ENCODE measurements around the gene EIF4E3.

The EIF4E3 gene

DNA sequence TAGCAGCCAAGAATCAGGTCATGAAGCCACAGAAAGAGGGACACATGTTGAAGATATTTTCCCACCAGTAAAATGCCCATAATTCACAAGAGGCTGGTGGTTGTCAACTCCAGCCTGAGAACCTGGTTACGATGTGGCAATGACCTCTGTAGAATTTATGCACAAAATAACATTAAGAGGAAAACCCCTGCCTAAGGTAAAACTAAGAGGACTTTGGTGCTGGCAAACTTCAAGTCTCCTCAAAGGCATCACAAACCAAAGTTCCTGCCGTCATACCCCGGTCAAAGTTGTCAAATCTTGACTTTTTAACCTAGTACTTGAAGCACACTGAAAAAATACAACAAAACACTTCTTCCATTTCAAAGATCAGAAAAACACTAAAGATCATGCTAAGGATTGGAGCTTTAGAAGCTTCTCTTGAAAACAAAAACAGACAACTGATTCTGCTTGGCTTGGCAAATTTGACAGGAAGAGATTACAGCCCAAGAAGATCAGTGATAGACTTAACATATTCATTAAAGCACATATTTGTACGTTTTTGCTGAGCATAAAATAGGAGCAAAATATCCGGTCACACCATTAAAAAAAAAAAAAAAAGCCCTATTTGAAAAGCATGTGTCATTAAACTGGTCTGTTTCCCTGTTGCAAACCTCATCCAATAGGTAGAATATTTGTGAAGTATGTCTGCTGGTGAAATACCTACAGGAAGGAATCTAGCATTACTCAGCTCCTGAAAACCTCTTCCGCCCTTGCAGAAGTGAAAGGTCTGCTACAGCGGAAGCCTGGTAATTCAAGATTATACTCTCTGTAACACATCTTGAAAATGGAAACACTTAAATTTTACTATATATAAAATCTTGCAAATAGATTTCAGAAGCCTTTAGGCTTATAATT is 22.8 kb downstream of the EIF4E3 start:
- H2BK120ac ChIP-seq (ENCODE audit: low read depth, low read length): no peak overlapping the region
- no peak overlapping the region for H2BK15ac ChIP-seq (replicated peaks; ENCODE audit: low read depth)
- H4K8ac ChIP-seq (ENCODE audit: low read depth, low read length): no peak overlapping the region
- no peak overlapping the region for H3K4me3 ChIP-seq (ENCODE audit: low read length)
- peak; percentile 45 for DNase-seq
- H3K79me1 ChIP-seq (ENCODE audit: low read length): no peaks in the 10 kb centered on the region
- no peak overlapping the region for H2AK5ac ChIP-seq (ENCODE audit: low read length)
- no peaks in the 10 kb centered on the region for H3K4me1 ChIP-seq (ENCODE audit: control insufficient read depth, low read depth, low read length)
- no peak overlapping the region for H3K4me2 ChIP-seq (ENCODE audit: low read length)
- no peaks in the 10 kb centered on the region for H3K27me3 ChIP-seq (ENCODE audit: insufficient read depth, low read length, poor library complexity)
- no peak overlapping the region for H3K27ac ChIP-seq (ENCODE audit: low read depth, low read length)
- H3K23ac ChIP-seq (ENCODE audit: low read length): no peak overlapping the region
- H3K36me3 ChIP-seq (ENCODE audit: control insufficient read depth, insufficient read depth, low read length): no peaks in the 10 kb centered on the region
- H3K79me2 ChIP-seq (ENCODE audit: control insufficient read depth, insufficient read depth, low read length): no peaks in the 10 kb centered on the region
- no peak overlapping the region for H4K5ac ChIP-seq (ENCODE audit: low read length)
- no peak overlapping the region for H2BK5ac ChIP-seq (ENCODE audit: low read length)
- no peak overlapping the region for H3K4ac ChIP-seq (ENCODE audit: low read depth, low read length)
- H3K9ac ChIP-seq (ENCODE audit: low read length): no peak overlapping the region
- no peak overlapping the region for H3K18ac ChIP-seq (ENCODE audit: low read length)
- no CpG with 5 or more reads among the region's 7 CpGs for WGBS (ENCODE audit: extremely low coverage, insufficient coverage, low lambda C conversion rate)
- no peak overlapping the region for H3K56ac ChIP-seq (ENCODE audit: low read length)

DNA sequence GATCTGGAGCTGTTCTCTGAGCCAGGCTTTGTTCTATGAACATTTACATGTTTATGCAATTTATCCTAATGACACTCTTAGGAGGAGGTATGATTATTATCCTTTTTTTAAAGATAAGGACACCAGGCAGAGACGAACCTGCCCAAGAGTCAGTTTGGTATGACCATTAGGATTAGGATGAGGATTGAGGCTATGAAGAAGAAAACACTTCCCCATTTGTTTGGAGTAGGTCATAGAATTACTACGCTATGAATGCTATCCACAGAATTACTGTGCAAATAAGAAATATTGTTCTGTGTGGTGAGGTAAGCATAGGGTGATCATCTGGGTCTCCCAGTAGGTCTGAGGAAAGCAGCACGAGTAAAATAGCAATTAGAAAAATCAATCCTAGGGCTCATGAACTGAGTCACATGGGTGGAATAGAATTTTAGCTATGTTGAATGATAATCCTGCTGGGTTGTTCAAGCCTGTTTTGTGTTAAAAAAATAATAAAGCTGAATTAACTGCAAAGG is 23.9 kb downstream of the EIF4E3 start:
- no peak for DNase-seq
- no CpG with 5 or more reads among the region's 3 CpGs for WGBS (ENCODE audit: extremely low coverage, insufficient coverage, low lambda C conversion rate)

DNA sequence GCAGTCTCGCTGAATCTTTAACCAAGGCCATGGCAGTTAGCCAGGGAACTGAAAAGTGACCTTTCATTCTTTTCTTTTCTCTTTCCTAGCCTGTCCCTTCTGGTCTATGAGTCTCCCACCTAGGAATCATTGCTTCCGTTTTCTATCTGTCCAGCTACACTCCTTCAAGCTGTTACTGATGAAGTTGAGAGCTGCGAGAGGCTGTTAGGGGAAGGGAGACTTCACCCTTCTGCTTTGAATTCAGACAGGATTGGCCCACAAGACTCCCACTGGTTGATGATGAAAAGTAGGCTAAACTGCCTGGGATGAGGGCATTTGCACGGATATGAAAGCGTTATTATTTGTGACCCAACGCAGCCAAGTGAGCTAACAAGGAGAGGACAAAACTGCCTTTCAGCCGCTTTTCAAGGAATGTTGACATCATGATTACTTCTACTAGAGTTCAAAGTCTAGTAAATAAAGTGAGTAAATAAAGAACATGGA is 30.2 kb downstream of the EIF4E3 start:
- no peak for DNase-seq
- peak overlapping the region; percentile 48 for H4K5ac ChIP-seq (ENCODE audit: low read length)
- no peak overlapping the region for H4K8ac ChIP-seq (ENCODE audit: low read depth, low read length)
- H3K79me2 ChIP-seq (ENCODE audit: control insufficient read depth, insufficient read depth, low read length): no peaks in the 10 kb centered on the region
- no peak overlapping the region for H2AK5ac ChIP-seq (ENCODE audit: low read length)
- H2BK15ac ChIP-seq (replicated peaks; ENCODE audit: low read depth): no peak overlapping the region
- no peaks in the 10 kb centered on the region for H3K27me3 ChIP-seq (ENCODE audit: insufficient read depth, low read length, poor library complexity)
- H3K27ac ChIP-seq (ENCODE audit: low read depth, low read length): no peak overlapping the region
- no peak overlapping the region for H3K18ac ChIP-seq (ENCODE audit: low read length)
- H3K79me1 ChIP-seq (ENCODE audit: low read length): no peaks in the 10 kb centered on the region
- H3K4ac ChIP-seq (ENCODE audit: low read depth, low read length): no peak overlapping the region
- WGBS (ENCODE audit: extremely low coverage, insufficient coverage, low lambda C conversion rate): no CpG with 5 or more reads among the region's 7 CpGs
- peaks cover 4% of the 10 kb centered on the region for H3K4me1 ChIP-seq (ENCODE audit: control insufficient read depth, low read depth, low read length)
- no peak overlapping the region for H2BK5ac ChIP-seq (ENCODE audit: low read length)
- no peak overlapping the region for H3K23ac ChIP-seq (ENCODE audit: low read length)
- no peak overlapping the region for H3K9ac ChIP-seq (ENCODE audit: low read length)
- no peak overlapping the region for H3K56ac ChIP-seq (ENCODE audit: low read length)
- H3K4me3 ChIP-seq (ENCODE audit: low read length): no peak overlapping the region
- no peak overlapping the region for H2BK120ac ChIP-seq (ENCODE audit: low read depth, low read length)
- H3K4me2 ChIP-seq (ENCODE audit: low read length): no peak overlapping the region
- H3K36me3 ChIP-seq (ENCODE audit: control insufficient read depth, insufficient read depth, low read length): no peaks in the 10 kb centered on the region

More for the DNA sequence above, 23.9 kb downstream of the EIF4E3 start:
- Histone ChIP-seq H3K23ac (ENCODE audit: low read length) (no peak overlapping the region), H2BK5ac (ENCODE audit: low read length) (no peak overlapping the region), H3K4me2 (ENCODE audit: low read length) (no peak overlapping the region), H2AK5ac (ENCODE audit: low read length) (no peak overlapping the region), H3K27ac (ENCODE audit: low read depth, low read length) (no peak overlapping the region), H4K8ac (ENCODE audit: low read depth, low read length) (no peak overlapping the region), H3K9ac (ENCODE audit: low read length) (no peak overlapping the region), H3K4me3 (ENCODE audit: low read length) (no peak overlapping the region), H3K4ac (ENCODE audit: low read depth, low read length) (no peak overlapping the region), H4K5ac (ENCODE audit: low read length) (no peak overlapping the region), H3K27me3 (ENCODE audit: insufficient read depth, low read length, poor library complexity) (no peaks in the 10 kb centered on the region), H2BK15ac (replicated peaks; ENCODE audit: low read depth) (no peak overlapping the region), H3K79me2 (ENCODE audit: control insufficient read depth, insufficient read depth, low read length) (no peaks in the 10 kb centered on the region), H3K18ac (ENCODE audit: low read length) (no peak overlapping the region), H3K4me1 (ENCODE audit: control insufficient read depth, low read depth, low read length) (no peaks in the 10 kb centered on the region), H2BK120ac (ENCODE audit: low read depth, low read length) (no peak overlapping the region), H3K36me3 (ENCODE audit: control insufficient read depth, insufficient read depth, low read length) (no peaks in the 10 kb centered on the region), H3K79me1 (ENCODE audit: low read length) (no peaks in the 10 kb centered on the region), H3K56ac (ENCODE audit: low read length) (no peak overlapping the region)

DNA sequence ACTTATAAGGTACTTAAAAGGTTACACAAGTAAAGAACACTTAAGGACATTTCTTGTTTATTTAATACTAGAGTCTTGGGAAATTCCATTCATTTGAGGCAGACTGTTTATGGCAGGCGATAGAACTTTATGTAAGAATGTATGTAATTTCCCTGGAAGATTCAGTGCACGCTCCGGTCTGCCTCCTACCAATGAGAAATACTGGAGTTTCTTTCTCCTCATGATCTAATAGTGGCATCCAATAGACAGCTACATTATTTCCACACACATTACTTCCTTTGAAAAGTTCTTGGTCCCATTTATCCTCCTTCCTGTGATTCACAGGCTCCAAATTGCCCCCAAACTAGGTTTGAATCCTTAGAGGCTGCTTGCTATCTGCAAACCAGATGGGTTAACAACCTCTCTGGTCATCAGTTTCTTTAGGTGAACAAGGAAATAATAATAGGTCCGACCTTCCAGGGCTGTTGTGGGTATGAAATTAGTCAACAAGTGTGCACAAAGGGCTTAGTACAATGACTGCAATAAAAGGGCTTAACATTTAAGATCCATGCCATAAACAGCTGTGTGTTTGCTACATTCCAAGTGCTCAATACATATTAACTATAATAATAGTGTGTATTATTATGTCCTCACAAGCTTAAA is 30.7 kb downstream of the EIF4E3 start:
- no peak overlapping the region for H4K5ac ChIP-seq (ENCODE audit: low read length)
- no peak overlapping the region for H3K9ac ChIP-seq (ENCODE audit: low read length)
- no CpG with 5 or more reads among the region's 4 CpGs for WGBS (ENCODE audit: extremely low coverage, insufficient coverage, low lambda C conversion rate)
- no peak overlapping the region for H3K4me3 ChIP-seq (ENCODE audit: low read length)
- H3K18ac ChIP-seq (ENCODE audit: low read length): no peak overlapping the region
- H3K4me2 ChIP-seq (ENCODE audit: low read length): no peak overlapping the region
- no peaks in the 10 kb centered on the region for H3K79me2 ChIP-seq (ENCODE audit: control insufficient read depth, insufficient read depth, low read length)
- H3K79me1 ChIP-seq (ENCODE audit: low read length): no peaks in the 10 kb centered on the region
- no peaks in the 10 kb centered on the region for H3K36me3 ChIP-seq (ENCODE audit: control insufficient read depth, insufficient read depth, low read length)
- H2BK5ac ChIP-seq (ENCODE audit: low read length): no peak overlapping the region
- H3K4ac ChIP-seq (ENCODE audit: low read depth, low read length): no peak overlapping the region
- no peak overlapping the region for H4K8ac ChIP-seq (ENCODE audit: low read depth, low read length)
- H3K27ac ChIP-seq (ENCODE audit: low read depth, low read length): no peak overlapping the region
- H3K56ac ChIP-seq (ENCODE audit: low read length): no peak overlapping the region
- H3K4me1 ChIP-seq (ENCODE audit: control insufficient read depth, low read depth, low read length): peaks cover 4% of the 10 kb centered on the region
- peak; percentile 6 for DNase-seq
- H2BK120ac ChIP-seq (ENCODE audit: low read depth, low read length): no peak overlapping the region
- no peak overlapping the region for H3K23ac ChIP-seq (ENCODE audit: low read length)
- H2AK5ac ChIP-seq (ENCODE audit: low read length): no peak overlapping the region
- H2BK15ac ChIP-seq (replicated peaks; ENCODE audit: low read depth): no peak overlapping the region
- no peaks in the 10 kb centered on the region for H3K27me3 ChIP-seq (ENCODE audit: insufficient read depth, low read length, poor library complexity)

DNA sequence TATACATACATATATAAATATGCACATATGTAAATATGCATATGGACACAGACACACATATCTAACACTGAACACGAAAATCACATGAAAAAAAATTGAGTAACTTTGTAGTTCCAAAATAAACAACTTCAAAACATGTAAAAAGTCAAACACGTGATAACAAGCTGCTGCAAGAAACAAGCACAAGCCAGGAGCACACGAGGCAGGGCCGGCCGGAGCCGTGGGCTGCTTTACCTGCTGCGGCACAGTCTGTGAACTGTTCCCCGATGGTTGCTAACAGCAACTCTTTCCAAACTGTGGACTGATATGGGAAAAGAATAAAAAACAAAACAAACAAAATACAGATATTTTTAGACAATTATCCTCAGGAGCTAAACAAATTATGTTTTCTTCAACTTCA is 31.6 kb downstream of the EIF4E3 start:
- Histone ChIP-seq H3K23ac (ENCODE audit: low read length) (no peak overlapping the region), H3K79me2 (ENCODE audit: control insufficient read depth, insufficient read depth, low read length) (no peaks in the 10 kb centered on the region), H2BK120ac (ENCODE audit: low read depth, low read length) (no peak overlapping the region), H2BK15ac (replicated peaks; ENCODE audit: low read depth) (no peak overlapping the region), H3K9ac (ENCODE audit: low read length) (no peak overlapping the region), H3K79me1 (ENCODE audit: low read length) (no peaks in the 10 kb centered on the region), H3K27me3 (ENCODE audit: insufficient read depth, low read length, poor library complexity) (no peaks in the 10 kb centered on the region), H3K4ac (ENCODE audit: low read depth, low read length) (no peak overlapping the region), H4K5ac (ENCODE audit: low read length) (no peak overlapping the region), H3K27ac (ENCODE audit: low read depth, low read length) (no peak overlapping the region), H3K56ac (ENCODE audit: low read length) (no peak overlapping the region), H3K4me3 (ENCODE audit: low read length) (no peak overlapping the region), H3K36me3 (ENCODE audit: control insufficient read depth, insufficient read depth, low read length) (no peaks in the 10 kb centered on the region), H3K18ac (ENCODE audit: low read length) (no peak overlapping the region), H2AK5ac (ENCODE audit: low read length) (no peak overlapping the region), H3K4me2 (ENCODE audit: low read length) (no peak overlapping the region), H2BK5ac (ENCODE audit: low read length) (no peak overlapping the region), H3K4me1 (ENCODE audit: control insufficient read depth, low read depth, low read length) (peaks cover 4% of the 10 kb centered on the region), H4K8ac (ENCODE audit: low read depth, low read length) (no peak overlapping the region)
- DNase-seq: no peak
- WGBS (ENCODE audit: extremely low coverage, insufficient coverage, low lambda C conversion rate): no CpG with 5 or more reads among the region's 8 CpGs
